Smooth muscle cell (in vitro differentiated cells): ENCODE data around the gene SRBD1. TPM values are rescaled to one million over a fixed set of nuclear protein-coding genes. Genes with fewer than 3 reads are reported as not detected.

Experiments used
- DNase-seq: peaks from one replicate; lab custom pipeline; 2025; ENCODE audit not compliant: unreplicated experiment; lab: John Stamatoyannopoulos, UW
- H2AFZ ChIP-seq: fragments of 200-600 bp; sonication (generic); 2 replicates; pipeline ENCODE4 v1.6.0; 2016; ENCODE audit warnings: antibody characterized with exemption, low read depth, mild to moderate bottlenecking
- H3F3A ChIP-seq: fragments of 200-600 bp; sonication (generic); 2 replicates; pipeline ENCODE4 v1.6.0; 2017; ENCODE audit warnings: antibody characterized with exemption, low read depth
- H3K27ac ChIP-seq: fragments of 200-600 bp; sonication (generic); 2 replicates; pipeline ENCODE4 v1.5.1; 2016; ENCODE audit warnings: low read depth, mild to moderate bottlenecking
- H3K27me3 ChIP-seq: fragments of 200-600 bp; sonication (generic); 2 replicates; pipeline ENCODE4 v1.6.1; 2016; ENCODE audit warnings: low read depth, mild to moderate bottlenecking
- H3K36me3 ChIP-seq: fragments of 200-600 bp; sonication (generic); 2 replicates; pipeline ENCODE4 v1.5.1; 2016; ENCODE audit warnings: low read depth
- H3K4me1 ChIP-seq: fragments of 200-600 bp; sonication (generic); 2 replicates; pipeline ENCODE4 v1.5.1; 2016; ENCODE audit warnings: low read depth
- H3K4me2 ChIP-seq: fragments of 200-600 bp; sonication (generic); 2 replicates; pipeline ENCODE4 v1.6.0; 2016; ENCODE audit warnings: mild to moderate bottlenecking
- H3K4me3 ChIP-seq: fragments of 200-600 bp; sonication (generic); 2 replicates; pipeline ENCODE4 v1.5.1; 2016; ENCODE audit warnings: mild to moderate bottlenecking
- H3K79me2 ChIP-seq: fragments of 200-600 bp; sonication (generic); 2 replicates; pipeline ENCODE4 v1.6.0; 2016; ENCODE audit warnings: low read depth, mild to moderate bottlenecking
- H3K9ac ChIP-seq: fragments of 200-600 bp; sonication (generic); 2 replicates; pipeline ENCODE4 v1.6.0; 2016; ENCODE audit warnings: low read depth
- H3K9me3 ChIP-seq: fragments of 200-600 bp; sonication (generic); replicated peaks from 2 replicates; pipeline ENCODE4 v1.5.1; 2016; ENCODE audit warnings: low read depth
- H4K20me1 ChIP-seq: fragments of 200-600 bp; sonication (generic); 2 replicates; pipeline ENCODE4 v1.6.0; 2016; ENCODE audit warnings: low read depth
- WGBS: methylation state at CpG from one replicate; pipeline ENCODE4 v1.1.7; 2016; ENCODE audit warnings: low lambda C conversion rate; 5-methylcytosine and 5-hydroxymethylcytosine counted together
- polyA plus RNA-seq: library from polyadenylated mRNA; unstranded; fragments of >200 nt; fragmentation: Nextera tagmentation; extraction: Ambion mirVana; gene quantifications from 2 replicates; pipeline ENCODE4 v1.2.1, GENCODE V29; 2016
- total RNA-seq: library from RNA; depleted of rRNA; stranded (reverse); fragments of >200 nt; gene quantifications from 2 replicates; pipeline ENCODE4 v1.2.3, GENCODE V29; 2014
- TF ChIP-seq, protein P1 (sequence below): fragments of 200-600 bp; sonication (generic); IDR thresholded peaks from 2 replicates; pipeline ENCODE4 v1.5.1; 2017; ENCODE audit warnings: borderline replicate concordance, mild to moderate bottlenecking, antibody characterized with exemption; ENCODE audit not compliant: insufficient read depth, poor library complexity, severe bottlenecking

The SRBD1 gene
- total and polyA plus RNA-seq, 2 experiments from 2014 or later = 11.1 to 22.5 TPM

DNA sequence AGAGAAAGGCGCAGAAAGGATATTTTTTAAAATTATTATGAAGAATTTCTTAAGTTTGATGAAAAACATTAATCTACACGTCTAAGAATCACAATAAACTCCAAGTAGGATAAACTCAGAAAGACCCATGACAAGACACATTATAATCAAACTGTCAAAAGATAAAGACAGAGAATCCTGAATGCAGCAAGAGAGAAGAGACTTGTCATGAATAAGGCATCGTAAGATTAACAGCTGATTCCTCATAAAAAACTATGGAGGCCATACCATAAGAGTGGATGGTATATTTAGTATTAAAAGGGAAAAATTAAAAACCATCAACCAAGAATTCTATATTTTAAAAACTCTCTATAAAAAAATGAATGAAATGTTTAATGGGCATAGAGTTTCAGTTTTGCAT, 39.1 kb downstream of the SRBD1 start:
- H4K20me1 ChIP-seq = no peaks in the 10 kb centered on the region
- 87% methylated on average over 3 of the region's 3 CpGs for WGBS

GRCh38 chr2:45570671-45571334, 40.3 kb downstream of the SRBD1 start:
- Histone ChIP-seq H3K4me1 (no peaks in the 10 kb centered on the region), H3K9me3 (no peaks in the 10 kb centered on the region), H3K79me2 (no peaks in the 10 kb centered on the region), H3K4me2 (no peak overlapping the region), H3K36me3 (peaks cover 5% of the 10 kb centered on the region), H3K4me3 (no peak overlapping the region), H3K27me3 (no peaks in the 10 kb centered on the region), H3K27ac (no peak overlapping the region), H3F3A (no peaks in the 10 kb centered on the region), H4K20me1 (no peaks in the 10 kb centered on the region), H3K9ac (no peak overlapping the region), H2AFZ (no peak overlapping the region)
- no peak for DNase-seq
- 79% methylated on average over 3 of the region's 3 CpGs for WGBS
- TF ChIP-seq, protein P1, sequence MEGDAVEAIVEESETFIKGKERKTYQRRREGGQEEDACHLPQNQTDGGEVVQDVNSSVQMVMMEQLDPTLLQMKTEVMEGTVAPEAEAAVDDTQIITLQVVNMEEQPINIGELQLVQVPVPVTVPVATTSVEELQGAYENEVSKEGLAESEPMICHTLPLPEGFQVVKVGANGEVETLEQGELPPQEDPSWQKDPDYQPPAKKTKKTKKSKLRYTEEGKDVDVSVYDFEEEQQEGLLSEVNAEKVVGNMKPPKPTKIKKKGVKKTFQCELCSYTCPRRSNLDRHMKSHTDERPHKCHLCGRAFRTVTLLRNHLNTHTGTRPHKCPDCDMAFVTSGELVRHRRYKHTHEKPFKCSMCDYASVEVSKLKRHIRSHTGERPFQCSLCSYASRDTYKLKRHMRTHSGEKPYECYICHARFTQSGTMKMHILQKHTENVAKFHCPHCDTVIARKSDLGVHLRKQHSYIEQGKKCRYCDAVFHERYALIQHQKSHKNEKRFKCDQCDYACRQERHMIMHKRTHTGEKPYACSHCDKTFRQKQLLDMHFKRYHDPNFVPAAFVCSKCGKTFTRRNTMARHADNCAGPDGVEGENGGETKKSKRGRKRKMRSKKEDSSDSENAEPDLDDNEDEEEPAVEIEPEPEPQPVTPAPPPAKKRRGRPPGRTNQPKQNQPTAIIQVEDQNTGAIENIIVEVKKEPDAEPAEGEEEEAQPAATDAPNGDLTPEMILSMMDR = no peak

More for the DNA sequence above, 39.1 kb downstream of the SRBD1 start:
- Histone ChIP-seq H2AFZ (no peak overlapping the region), H3K79me2 (no peaks in the 10 kb centered on the region), H3K4me3 (no peak overlapping the region), H3K36me3 (peaks cover 5% of the 10 kb centered on the region), H3K27ac (no peak overlapping the region), H3K4me1 (no peaks in the 10 kb centered on the region), H3K27me3 (no peaks in the 10 kb centered on the region), H3K9me3 (no peaks in the 10 kb centered on the region), H3F3A (no peaks in the 10 kb centered on the region), H3K4me2 (no peak overlapping the region), H3K9ac (no peak overlapping the region)
- DNase-seq = no peak
- TF ChIP-seq, protein P1 = no peak

DNA sequence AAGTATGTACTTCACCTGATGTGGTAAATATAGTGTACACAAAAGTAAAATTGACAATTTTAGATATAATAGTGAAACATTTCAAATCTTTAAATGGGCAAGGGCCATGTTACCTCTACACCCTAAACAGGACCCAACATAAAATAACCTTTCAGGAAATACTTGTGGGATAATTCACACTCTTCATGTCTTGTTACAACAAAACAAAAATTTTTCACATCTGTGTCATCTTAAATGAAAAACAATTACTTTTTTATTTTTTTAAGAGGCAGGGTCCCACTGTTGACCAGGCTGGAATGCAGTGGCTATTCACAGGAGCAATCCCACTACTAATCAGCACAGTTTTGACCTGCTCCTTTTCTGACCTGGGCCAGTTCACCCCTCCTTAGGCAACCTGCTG, 42.1 kb downstream of the SRBD1 start:
- Histone ChIP-seq H3K27ac (no peak overlapping the region), H3K4me3 (no peak overlapping the region), H3K9ac (no peak overlapping the region), H3K9me3 (no peaks in the 10 kb centered on the region), H3K4me1 (no peaks in the 10 kb centered on the region), H3K79me2 (no peaks in the 10 kb centered on the region), H3K27me3 (no peaks in the 10 kb centered on the region), H4K20me1 (no peaks in the 10 kb centered on the region), H3K4me2 (peak overlapping the region; percentile 3), H2AFZ (no peak overlapping the region), H3K36me3 (peaks cover 5% of the 10 kb centered on the region), H3F3A (no peaks in the 10 kb centered on the region)
- TF ChIP-seq, protein P1 = no peak
- DNase-seq = no peak
